ENCODE data around the gene ALKBH3.

ALKBH3 gene

GRCh38 chr11:43930868-43931716 lies 50.5 kb downstream of the ALKBH3 start:
- no peaks in the 10 kb centered on the region for H3K79me2 ChIP-seq (ENCODE audit: insufficient read depth, low read length)
- H4K20me1 ChIP-seq (ENCODE audit: insufficient read depth, low read length): no peaks in the 10 kb centered on the region; the same call in 1 of the 2 replicates
- no peak overlapping the region for H2AFZ ChIP-seq (ENCODE audit: low read depth, low read length)
- no peaks in the 10 kb centered on the region for H3K27me3 ChIP-seq (ENCODE audit: insufficient read depth, low read length, poor library complexity)
- no peak overlapping the region for H3K4me2 ChIP-seq (ENCODE audit: insufficient read depth, low read length)
- no peak overlapping the region for H3K9ac ChIP-seq (ENCODE audit: low read depth, low read length)
- H3K4me1 ChIP-seq (ENCODE audit: insufficient read depth, low read length): no peaks in the 10 kb centered on the region
- H3K4me3 ChIP-seq (ENCODE audit: low read depth in 1 of 2, low read length in 2 of 2): no peak overlapping the region
- H3K36me3 ChIP-seq (ENCODE audit: insufficient read depth, low read length): no peaks in the 10 kb centered on the region
- H3K27ac ChIP-seq (ENCODE audit: low read length): no peak overlapping the region
- TF ChIP-seq EZH2 (IDR thresholded peaks at IDR 0.05; ENCODE audit: borderline replicate concordance, low read depth, low read length, severe bottlenecking) (no peak), CTCF (IDR thresholded peaks at IDR 0.05; ENCODE audit: borderline replicate concordance, extremely low read depth, low read length, poor library complexity, severe bottlenecking) (no peak)
- peak; percentile 55; the same call in 2 of the 3 replicates for ATAC-seq (ENCODE audit: insufficient read depth, low read depth)
- H3K9me3 ChIP-seq (ENCODE audit: insufficient read depth, low read length, severe bottlenecking): no peaks in the 10 kb centered on the region
- DNase-seq: no peak

- Histone ChIP-seq H3K27me3 (ENCODE audit: insufficient read depth, low read length, poor library complexity) (no peaks in the 10 kb centered on the region), H3K4me3 (ENCODE audit: low read depth in 1 of 2, low read length in 2 of 2) (no peak overlapping the region), H3K9me3 (ENCODE audit: insufficient read depth, low read length, severe bottlenecking) (no peaks in the 10 kb centered on the region), H3K79me2 (ENCODE audit: insufficient read depth, low read length) (no peaks in the 10 kb centered on the region), H3K4me1 (ENCODE audit: insufficient read depth, low read length) (no peaks in the 10 kb centered on the region), H3K36me3 (ENCODE audit: insufficient read depth, low read length) (no peaks in the 10 kb centered on the region), H3K4me2 (ENCODE audit: insufficient read depth, low read length) (no peak overlapping the region), H2AFZ (ENCODE audit: low read depth, low read length) (no peak overlapping the region), H4K20me1 (ENCODE audit: insufficient read depth, low read length) (no peaks in the 10 kb centered on the region; the same call in 1 of the 2 replicates), H3K27ac (ENCODE audit: low read length) (no peak overlapping the region), H3K9ac (ENCODE audit: low read depth, low read length) (no peak overlapping the region)
- TF ChIP-seq EZH2 (IDR thresholded peaks at IDR 0.05; ENCODE audit: borderline replicate concordance, low read depth, low read length, severe bottlenecking) (no peak), CTCF (IDR thresholded peaks at IDR 0.05; ENCODE audit: borderline replicate concordance, extremely low read depth, low read length, poor library complexity, severe bottlenecking) (no peak)
- DNase-seq: no peak
- no peak for ATAC-seq (ENCODE audit: insufficient read depth, low read depth)
Observed at GRCh38 chr11:43931717-43932039, 51.0 kb downstream of the ALKBH3 start.

- Histone ChIP-seq H3K4me3 (ENCODE audit: low read depth in 1 of 2, low read length in 2 of 2) (no peak overlapping the region), H3K27ac (ENCODE audit: low read length) (no peak overlapping the region), H3K36me3 (ENCODE audit: insufficient read depth, low read length) (no peaks in the 10 kb centered on the region), H3K4me2 (ENCODE audit: insufficient read depth, low read length) (no peak overlapping the region), H3K4me1 (ENCODE audit: insufficient read depth, low read length) (no peaks in the 10 kb centered on the region), H2AFZ (ENCODE audit: low read depth, low read length) (no peak overlapping the region), H3K27me3 (ENCODE audit: insufficient read depth, low read length, poor library complexity) (no peaks in the 10 kb centered on the region), H3K9ac (ENCODE audit: low read depth, low read length) (no peak overlapping the region), H4K20me1 (ENCODE audit: insufficient read depth, low read length) (no peaks in the 10 kb centered on the region; the same call in 1 of the 2 replicates), H3K9me3 (ENCODE audit: insufficient read depth, low read length, severe bottlenecking) (no peaks in the 10 kb centered on the region), H3K79me2 (ENCODE audit: insufficient read depth, low read length) (no peaks in the 10 kb centered on the region)
- no peak for DNase-seq
- no peak for ATAC-seq (ENCODE audit: insufficient read depth, low read depth)
- TF ChIP-seq CTCF (IDR thresholded peaks at IDR 0.05; ENCODE audit: borderline replicate concordance, extremely low read depth, low read length, poor library complexity, severe bottlenecking): no peak
- TF ChIP-seq EZH2 (IDR thresholded peaks at IDR 0.05; ENCODE audit: borderline replicate concordance, low read depth, low read length, severe bottlenecking): no peak
Observed at GRCh38 chr11:43933226-43933607, 52.6 kb downstream of the ALKBH3 start.

Measured in DND-41 (cell line).